NOMO-1 treated with dmso at 0.1 percent for 144 hours (cell line): Measurements from ENCODE around the gene VRK3.
A peak's percentile ranks its signal among the peaks of the same experiment; 100 is the strongest.

Experiments used
- DNase-seq: peaks from one replicate; lab custom pipeline; 2025; ENCODE audit not compliant: unreplicated experiment; lab: John Stamatoyannopoulos, UW

The VRK3 gene

GRCh38 chr19:49932041-49932451, 93.1 kb downstream of the VRK3 start:
- DNase-seq, result no peak

GRCh38 chr19:49931293-49932040, 93.7 kb downstream of the VRK3 start:
- no peak for DNase-seq

- no peak for DNase-seq
Observed at GRCh38 chr19:49930483-49931011, 94.6 kb downstream of the VRK3 start.

GRCh38 chr19:49929611-49930482, 95.3 kb downstream of the VRK3 start:
- DNase-seq, result peak; percentile 85

GRCh38 chr19:49929121-49929610, 96.0 kb downstream of the VRK3 start, which contains the start of the genes ATF5 and NUP62:
TSS of gene ATF5 (plus strand) at chr19:49929205. CDS start at chr19:49930851, 1,646 bp downstream.
TSS of gene NUP62 (minus strand) at chr19:49929504. CDS start at chr19:49909807, 19,697 bp downstream.
- peak; percentile 91 for DNase-seq

GRCh38 chr19:49927526-49928264, 97.5 kb downstream of the VRK3 start:
- DNase-seq, result no peak

- DNase-seq, result no peak
Observed at GRCh38 chr19:49926515-49926914, 98.7 kb downstream of the VRK3 start.
